HS-5 (cell line): Measurements from ENCODE around the gene PSTPIP2.
"Not testable (repeated sequence)": the region's sequence is repeated elsewhere in the genome, so short reads cannot be mapped to it uniquely, and the experiment has no call there.

ENCODE experiments used
- DNase-seq: peaks from one replicate; pipeline ENCODE4 v3.0.0-alpha.2; 2012; ENCODE audit warnings: low read depth

The PSTPIP2 gene

DNA sequence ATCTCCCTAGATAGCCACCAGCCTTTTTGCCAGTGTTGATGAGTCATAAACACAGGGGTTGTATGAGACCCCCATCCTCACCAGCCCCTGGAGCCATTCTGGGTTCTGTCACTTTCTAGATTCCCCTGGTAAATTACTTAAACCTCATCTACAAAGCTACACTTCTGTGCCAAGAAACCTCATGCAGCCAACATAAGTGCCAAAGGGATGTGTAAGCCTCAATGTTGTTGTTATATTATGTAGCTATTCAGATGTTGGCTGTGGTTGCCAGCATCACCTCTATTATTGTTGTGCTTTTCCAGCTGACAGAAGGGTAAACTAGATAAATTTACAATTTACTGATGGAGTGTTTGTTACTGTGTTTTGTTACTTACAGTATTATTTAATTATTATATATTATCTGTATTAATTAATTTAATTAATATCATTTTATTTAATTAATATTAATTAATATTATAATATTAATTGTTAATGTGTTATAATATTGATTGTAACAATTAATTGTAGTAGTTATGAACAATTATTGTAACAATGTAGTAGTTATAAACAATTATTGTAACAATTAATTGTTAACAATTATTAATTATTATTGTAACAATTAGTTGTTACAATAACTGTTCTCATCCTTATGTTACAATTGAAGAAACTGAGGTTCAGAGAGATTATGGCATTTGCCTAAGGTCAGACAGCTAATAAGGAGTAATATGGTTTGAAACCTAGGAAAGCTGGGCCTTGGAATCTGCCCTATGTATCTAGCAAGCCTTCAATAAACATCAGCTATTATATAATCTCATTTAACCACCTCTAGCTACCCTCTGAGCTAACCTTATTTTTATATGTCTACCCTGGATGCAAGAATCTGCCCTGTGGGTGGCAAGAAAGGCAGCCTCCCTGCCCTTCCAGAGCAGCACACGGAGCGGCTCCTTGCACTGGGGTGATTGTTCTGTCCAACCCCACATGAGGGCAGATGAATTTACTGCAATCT, 36.1 kb downstream of the PSTPIP2 start:
- DNase-seq: no peak

DNA sequence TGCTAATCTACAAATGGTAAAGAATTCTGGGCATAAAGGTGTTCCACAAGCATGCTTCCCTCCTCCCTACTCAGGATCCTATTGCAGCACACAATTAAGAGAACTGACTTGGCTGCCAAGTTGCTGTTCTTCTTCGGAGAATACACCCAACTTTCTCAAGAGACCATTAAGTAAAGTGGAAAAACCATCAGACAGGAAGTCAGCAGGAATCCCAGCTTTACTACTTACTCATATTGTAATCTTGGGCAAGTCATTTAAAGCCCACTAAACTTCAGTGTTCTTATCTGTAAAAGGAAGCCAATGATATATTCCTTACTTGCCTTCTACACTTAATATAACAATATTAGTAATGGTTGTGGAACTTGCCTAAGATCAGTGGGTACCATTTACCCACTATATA, 37.8 kb downstream of the PSTPIP2 start:
- DNase-seq: no peak

DNA sequence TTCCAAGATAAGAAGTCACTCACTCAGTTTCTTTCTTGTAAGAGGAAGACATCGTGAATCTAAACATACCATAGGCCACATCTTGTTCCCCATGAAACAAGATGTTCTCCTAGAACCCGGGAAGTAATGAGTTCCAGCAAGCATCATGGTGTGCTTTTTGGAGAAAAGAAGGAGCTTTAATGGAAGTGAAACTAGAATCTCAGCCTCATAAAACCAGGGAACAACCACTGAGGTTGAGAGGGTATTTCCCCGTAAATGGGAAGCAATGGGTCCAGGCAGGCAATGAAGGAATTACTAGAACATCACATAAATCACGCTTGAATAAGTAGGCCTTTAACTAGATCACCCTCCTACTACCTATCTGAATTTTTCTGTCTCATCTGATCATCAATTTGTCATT, 40.3 kb downstream of the PSTPIP2 start:
- DNase-seq: no peak

DNA sequence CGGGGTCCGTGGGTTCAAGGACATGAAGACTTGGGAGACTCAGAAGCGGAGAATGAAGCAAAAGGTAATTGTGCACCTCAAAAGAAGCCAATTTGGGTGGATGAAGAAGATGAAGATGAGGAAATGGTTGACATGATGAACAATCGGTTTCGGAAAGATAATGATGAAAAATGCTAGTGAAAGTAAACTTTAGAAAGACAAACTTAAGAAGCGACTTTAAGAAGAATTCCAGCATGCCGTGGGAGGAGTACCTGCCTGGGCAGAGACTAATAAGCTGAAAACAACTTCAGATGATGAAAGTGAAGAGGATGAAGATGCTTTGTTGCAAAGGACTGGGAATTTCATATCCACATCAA, 43.5 kb downstream of the PSTPIP2 start:
- DNase-seq: no peak

DNA sequence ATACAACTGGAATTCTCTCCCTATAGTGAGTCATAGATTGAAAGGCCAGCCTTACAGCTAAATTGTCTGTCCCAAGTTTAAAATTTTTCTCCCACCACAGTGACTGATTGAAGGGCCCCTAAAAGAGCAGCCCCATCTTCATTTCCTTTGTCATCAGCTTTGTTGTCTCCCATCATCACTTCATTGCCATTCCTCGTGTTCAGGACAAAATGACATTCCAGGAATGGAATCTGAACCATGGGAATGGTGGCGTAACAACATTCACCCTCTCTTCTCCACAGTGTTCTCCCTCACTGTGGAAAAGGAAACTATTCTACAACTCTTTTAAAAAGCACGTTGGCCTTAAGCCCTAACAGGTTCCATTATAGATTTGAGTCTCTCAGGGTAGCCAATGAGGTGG, 52.1 kb downstream of the PSTPIP2 start:
- DNase-seq: no peak

DNA sequence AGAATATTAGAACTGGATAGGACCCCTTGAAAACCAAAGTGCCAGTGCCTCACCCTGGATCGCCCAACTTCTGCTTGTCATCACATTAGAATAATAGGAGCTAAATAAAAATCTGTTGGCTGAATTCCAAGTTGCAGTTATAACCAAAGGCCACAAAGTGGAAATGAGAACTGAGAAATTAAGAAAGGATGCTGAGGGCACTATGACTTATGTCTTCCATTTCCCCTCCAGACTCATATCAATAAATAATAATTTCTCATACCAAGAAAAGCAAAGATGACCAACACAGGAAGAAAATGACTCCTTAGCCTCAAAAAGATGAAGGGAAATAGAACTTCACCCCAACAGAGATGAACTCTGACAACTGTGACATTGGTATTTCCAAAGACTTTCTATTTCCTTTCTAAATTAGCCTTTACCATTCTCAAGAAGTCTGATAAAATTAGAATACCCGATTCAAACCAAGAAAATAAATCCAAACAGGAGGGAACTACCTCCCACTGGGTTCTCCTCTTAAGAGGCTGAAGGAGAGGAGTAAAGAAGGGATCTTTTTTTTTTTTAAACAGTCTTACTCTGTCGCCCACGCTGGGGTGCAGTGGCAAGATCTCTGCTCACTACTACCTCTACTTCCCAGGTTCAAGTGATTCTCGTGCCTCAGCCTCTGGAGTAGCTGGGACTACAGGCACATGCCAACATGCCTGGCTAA, 58.4 kb downstream of the PSTPIP2 start:
- no peak for DNase-seq

DNA sequence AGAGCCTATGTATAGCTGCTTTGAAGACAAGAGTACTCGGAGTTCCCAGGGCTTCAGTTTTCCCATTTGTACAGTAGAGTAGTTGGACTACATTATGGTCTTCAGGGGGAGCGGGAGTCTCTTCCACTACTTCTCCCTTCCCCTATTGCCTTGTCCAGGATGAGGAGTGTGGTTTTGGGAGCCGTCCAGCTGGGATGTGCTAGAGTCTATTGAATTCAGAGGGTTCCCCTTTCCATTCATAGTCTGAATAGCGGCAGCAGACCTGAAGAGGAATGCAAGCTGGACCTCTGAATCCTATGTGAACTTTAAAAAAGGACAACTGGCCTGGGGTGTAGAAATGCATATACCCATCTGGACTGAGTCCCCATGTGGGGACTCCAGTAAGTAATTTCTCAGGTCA, 61.4 kb downstream of the PSTPIP2 start:
- DNase-seq: no peak

DNA sequence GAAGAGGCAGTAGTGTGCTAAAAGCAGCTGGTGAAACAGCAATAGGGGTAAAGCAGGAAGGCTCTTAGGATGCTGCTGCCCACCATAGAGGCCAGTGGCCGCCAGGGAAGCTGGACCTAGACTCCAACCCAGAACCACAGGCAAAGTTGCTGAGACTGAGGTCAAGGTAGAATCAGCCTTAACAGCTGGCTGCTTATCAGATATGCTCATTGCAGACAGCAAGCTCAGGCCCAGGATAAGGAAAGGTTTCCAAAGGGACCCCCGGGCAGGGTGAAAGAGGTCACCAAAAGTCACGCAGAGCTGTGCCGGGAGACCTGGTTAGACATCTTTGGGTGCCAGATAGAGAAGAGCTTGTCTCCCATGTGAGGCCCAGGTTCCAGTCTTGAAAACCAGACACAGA, 62.0 kb downstream of the PSTPIP2 start:
- no peak for DNase-seq

DNA sequence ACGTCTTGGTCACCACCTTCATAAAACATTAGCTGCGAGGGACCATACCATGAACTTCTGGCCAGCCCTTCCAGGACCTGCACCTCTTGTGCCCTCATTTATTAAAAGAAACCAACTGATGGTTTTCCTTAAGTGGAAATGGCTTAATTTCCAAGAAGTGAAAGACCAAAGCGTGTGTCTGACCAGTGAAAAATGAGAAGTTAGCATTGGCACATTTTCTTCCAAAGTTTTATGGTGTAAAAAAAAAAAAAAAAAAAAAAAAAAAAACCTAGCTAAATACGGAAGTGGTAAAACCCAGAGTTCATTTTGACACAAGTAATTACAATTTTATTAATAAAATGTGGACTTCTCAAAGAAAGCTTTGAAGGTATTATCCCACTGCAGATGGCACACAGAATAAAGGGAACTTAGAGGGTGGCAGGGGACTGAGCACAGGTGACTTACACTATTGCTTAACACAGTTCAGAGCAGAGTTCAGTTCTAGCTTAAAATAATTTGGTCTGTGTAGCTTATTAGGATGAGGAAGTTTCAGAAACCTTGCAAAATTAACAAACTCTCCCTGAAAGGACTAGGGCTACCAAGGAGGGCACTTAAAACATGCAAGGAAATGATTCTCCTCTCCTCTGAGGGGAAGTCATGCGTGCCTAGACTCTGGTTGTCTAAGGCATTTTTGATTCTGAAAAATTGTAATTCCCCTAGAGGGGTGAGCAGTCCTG, 62.8 kb downstream of the PSTPIP2 start:
- DNase-seq: no peak

DNA sequence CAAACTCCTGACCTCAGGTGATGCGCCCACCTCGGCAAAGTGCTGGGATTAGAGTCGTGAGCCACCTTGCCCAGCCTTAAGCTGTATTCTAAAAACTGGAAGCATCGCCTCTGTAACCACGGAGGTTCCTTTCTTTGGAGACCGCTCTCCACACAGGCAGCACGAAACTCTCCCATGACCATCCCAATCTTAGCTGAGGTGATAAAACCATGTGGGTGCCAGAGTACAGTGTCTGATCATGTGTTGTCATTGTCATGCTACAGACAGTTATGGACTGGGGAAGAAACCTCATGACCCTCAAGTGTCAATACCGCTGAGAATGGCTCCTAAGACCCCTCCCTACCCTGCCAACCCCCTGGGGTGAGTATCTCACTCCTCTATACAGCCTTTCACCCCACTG, 63.5 kb downstream of the PSTPIP2 start:
- no peak for DNase-seq

DNA sequence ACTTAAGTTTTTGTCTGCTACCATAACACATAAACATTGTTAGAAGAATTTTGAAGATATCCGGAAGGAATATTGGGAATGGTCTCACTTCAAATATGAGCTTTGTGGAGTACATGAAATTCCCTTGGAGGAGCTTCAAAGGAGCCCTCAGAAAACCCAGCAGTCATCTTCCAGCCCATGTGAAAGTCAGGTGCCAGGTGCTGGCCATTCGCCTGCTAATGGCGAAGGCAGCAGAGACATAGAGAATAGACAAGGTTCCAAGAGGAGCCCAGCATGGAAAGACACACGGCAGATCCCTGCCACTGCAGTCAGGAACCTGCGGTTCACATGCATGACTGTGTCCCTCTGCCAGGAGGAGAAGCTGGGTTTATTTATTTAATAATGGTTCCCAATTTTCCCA, 64.9 kb downstream of the PSTPIP2 start:
- DNase-seq: no peak

DNA sequence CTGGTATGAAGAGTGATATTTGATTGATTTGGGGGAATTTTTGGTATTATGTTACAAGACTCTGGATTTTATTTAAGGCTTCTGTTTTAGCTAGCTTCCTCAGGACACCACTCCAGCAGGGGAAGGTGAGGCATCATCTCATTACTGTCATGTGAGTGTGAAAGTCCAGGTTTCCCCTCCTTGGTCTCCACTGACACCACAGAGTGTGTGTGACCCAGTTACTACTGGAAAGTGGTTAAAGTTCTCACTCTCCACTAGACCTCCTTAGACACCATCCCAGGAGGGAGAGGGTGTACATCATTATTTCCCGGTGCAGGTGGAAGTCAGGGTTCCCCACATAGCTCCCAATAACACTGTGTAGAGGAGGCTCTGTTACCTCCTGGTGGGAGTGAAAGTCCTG, 69.1 kb downstream of the PSTPIP2 start:
- no peak for DNase-seq

DNA sequence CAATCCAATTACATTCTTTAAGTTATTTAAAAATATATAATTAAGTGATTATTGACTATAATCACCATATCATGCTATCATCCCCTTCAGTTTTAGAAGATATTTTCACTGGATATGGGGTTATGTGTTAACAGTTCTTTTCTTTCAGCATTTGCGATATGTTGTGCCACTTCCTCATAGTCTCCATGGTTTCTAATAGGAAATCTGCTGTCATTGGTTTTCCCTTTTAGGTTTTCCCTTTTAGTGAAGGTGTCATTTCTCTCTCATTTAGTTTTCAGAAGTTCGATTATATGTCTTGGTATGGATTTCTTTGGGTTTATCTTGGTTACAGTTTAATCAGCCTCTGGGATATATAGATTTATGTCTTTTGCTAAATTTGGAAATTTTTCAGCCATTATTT, 70.2 kb downstream of the PSTPIP2 start:
- no peak for DNase-seq

DNA sequence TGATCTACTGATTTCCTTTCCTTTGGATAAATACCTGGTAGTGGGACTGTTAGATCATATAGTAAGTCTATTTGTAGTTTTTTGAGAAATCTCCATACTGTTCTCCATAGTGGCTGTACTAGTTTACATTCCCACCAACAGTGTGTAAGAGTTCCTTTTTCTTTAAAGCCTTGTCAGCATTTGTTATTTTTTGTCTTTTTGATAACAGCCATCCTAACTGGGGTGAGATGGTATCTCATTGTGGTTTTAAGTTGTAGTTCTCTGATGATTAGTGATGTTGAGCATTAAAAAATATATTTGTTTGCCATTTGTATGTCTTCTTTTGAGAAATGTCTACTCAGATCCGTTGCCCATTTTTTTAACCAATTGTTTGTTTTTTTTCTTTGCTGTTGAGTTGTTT, 71.0 kb downstream of the PSTPIP2 start:
- DNase-seq: no peak

DNA sequence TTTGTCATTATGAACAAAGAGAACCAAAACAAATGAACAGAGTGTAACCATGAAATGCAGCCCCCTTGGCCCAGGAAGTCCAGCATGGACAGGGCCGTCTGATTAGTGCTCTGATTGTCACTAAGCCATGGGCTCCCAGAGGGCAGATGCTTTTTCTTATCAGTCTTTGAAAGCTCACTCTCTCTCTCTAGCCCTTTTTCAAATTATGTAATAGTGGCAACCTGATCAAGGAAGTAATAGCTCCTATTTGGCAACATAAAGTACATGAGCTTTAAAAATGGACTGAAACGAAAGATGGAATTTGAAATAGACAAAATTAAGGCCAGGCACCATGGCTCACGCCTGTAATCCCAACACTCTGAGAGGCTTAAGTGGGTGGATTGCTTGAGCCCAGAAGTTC, 72.5 kb downstream of the PSTPIP2 start:
- no peak for DNase-seq

DNA sequence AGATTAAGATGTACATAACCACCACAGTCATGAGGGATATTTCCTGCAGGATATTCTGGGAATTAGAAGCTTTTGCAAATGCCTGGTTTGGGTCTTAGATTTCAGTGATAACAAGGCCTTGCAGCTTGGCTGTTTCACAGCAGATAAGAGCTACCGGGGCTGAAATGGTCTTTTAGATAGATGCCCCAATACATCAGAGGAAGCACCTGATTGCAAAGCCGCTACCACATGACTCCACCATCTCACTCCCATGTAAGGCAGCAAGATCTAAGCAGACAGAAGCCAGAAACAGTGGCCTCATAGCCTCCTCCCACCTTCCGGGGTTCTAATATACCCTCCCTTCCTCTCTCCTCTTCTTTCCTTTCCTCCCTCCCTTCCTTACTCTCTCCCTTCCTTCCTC, 73.8 kb downstream of the PSTPIP2 start:
- DNase-seq: no peak

DNA sequence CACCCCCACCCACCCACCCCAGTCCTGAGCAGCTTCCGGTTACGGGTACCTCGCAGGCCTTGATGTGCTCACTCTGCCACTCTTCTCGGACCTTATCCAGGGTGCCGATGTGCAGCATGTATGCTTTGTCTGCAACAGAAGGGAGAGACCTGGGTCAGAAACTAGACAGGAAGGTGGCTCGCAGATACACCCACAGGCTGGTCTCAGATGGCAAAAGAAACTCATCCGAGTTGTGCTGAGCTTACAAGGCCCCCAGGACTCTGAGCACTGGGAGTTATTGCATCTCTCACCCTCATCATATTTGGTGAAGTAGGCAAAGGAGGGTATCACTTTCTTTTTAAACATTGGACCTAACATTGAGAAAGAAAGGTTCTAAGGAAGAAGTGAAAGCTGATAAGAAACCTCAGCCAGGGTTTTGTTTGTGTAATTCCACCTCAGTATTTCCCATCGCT, 74.3 kb downstream of the PSTPIP2 start:
- DNase-seq: no peak

DNA sequence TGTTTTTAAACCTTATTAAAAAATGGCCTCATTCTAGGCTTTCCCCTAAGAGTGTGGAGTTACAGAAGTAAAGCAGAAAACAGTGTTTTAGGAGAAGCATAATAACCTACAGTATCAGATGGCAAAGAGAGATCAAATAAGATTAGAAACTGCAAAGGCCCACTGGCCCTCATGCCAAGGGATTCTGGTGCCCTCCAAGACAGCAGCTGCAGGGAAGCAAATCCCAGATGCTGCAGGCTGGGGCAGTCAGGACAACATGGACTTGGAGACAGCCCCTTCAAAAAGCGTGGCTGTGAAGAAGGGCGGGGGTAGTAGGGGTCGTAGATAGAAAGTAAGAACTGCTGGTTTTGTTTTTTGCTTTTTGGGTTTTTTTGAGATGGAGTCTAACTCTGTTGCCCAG, 76.6 kb downstream of the PSTPIP2 start:
- DNase-seq: no peak

DNA sequence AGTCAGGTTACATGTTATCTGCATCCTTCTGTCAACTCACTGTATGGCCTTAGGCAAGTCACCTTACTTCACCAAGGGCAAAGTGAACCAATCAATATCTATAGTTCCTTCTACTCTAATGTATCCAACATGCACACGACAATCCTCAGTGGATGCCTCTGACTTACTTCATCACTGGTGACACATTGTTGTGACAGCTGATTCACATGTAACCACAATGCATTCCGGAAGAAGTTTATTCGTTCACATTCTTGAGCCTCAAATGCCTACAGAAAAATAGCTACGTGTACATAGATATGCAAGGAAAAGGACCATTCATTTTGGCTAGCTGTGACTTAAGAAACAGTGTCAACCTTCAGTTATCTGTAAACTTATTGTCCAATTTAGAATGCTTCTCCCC, 78.6 kb downstream of the PSTPIP2 start:
- DNase-seq: peak; percentile 67

DNA sequence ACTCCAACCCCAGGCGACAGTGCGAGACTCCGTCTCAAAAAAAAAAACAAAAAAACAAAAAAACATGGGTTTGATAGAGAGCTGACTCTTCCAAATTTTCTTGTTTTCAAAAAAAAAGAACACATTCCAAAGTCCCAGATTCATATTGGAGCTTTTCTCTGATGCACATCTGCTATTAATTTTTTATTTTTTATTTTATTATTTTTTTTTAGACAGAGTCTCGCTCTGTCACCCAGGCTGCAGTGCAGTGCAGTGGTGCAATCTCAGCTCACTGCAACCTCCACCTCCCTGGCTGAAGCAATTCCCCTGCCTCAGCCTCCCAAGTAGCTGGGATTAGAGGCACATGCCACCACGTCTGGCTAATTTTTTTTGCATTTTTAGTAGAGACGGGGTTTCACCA, 79.5 kb downstream of the PSTPIP2 start:
- DNase-seq: not testable (repeated sequence)

DNA sequence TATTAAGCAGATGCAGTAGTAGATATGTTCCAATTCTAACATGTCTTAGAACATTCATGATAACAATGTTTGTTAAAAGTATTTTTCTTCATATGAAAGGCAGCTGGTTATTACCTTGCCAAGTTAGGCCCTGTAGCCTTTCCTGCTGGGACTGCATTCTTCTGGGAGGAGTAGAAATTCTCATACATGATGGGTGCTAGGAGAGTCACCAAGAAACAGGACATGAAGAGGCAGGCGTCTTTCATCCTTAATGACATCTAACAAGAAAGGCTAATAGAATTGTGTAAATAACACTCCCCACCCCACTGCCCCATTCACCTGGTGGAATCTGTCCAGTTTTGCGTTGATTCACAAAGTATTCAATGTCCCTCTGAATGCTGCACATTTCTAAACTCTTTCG, 80.3 kb downstream of the PSTPIP2 start:
- no peak for DNase-seq

DNA sequence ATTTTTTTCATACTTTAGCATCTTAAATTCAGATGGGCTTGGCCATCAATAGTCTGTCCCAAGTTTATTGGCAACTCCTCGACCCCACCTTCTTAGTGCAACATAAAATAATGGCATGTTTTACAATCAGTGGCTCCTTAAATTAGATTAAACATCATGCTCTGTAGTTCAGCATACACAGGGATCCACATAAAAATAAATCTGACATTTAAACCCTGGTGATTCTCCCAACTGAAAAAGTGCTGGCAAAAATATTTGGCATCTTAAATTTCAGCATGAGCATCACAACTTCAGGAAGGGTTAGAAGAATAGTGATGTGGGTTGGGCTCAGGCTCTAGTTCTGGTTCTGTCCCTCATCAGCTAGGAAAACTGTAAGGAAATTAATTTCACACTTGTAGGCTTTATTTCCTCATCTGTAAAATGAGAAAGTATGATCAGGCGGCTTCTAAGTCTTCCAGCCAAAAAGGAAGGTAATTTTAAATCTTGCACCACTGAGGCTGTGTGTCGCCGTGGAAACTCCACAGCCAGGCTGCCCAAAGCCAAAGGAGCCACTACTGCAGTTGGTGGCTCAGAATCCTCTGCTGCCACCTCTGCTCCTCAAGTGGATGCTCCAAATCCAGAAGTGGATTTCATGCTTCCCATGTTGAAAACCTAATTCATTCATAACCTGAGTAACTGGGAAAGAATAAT, 87.4 kb downstream of the PSTPIP2 start:
- DNase-seq: no peak
